Ishikawa (cell line): ENCODE results near the gene AGFG2.
A peak's percentile ranks its signal among the peaks of the same experiment; 100 is the strongest.

ENCODE experiments used
- CEBPB ChIP-seq: IDR thresholded peaks from 2 replicates; pipeline ENCODE4 v1.6.1; 2012
- CREB1 ChIP-seq: IDR thresholded peaks from 2 replicates; pipeline ENCODE4 v1.6.1; 2012; ENCODE audit warnings: low read depth
- EGR1 ChIP-seq: IDR thresholded peaks from 2 replicates; pipeline ENCODE4 v1.6.1; 2012
- EP300 ChIP-seq: IDR thresholded peaks from 2 replicates; pipeline ENCODE4 v1.6.1; 2012; ENCODE audit warnings: borderline replicate concordance
- FOXM1 ChIP-seq: IDR thresholded peaks from 2 replicates; pipeline ENCODE4 v1.6.1; 2012; ENCODE audit warnings: low read depth, borderline replicate concordance
- MAX ChIP-seq: IDR thresholded peaks from 2 replicates; pipeline ENCODE4 v1.6.1; 2012
- NFIC ChIP-seq: IDR thresholded peaks from 2 replicates; pipeline ENCODE4 v1.6.1; 2012
- RAD21 ChIP-seq: IDR thresholded peaks from 2 replicates; pipeline ENCODE4 v1.6.1; 2012; ENCODE audit warnings: low read depth
- REST ChIP-seq: IDR thresholded peaks from 2 replicates; pipeline ENCODE4 v1.6.1; 2012; ENCODE audit warnings: low read depth, mild to moderate bottlenecking
- TAF1 ChIP-seq: IDR thresholded peaks from 2 replicates; pipeline ENCODE4 v1.6.1; 2012; ENCODE audit warnings: low read depth, mild to moderate bottlenecking
- TCF12 ChIP-seq: IDR thresholded peaks from 2 replicates; pipeline ENCODE4 v1.6.1; 2012; ENCODE audit warnings: low read depth
- TEAD4 ChIP-seq: IDR thresholded peaks from 2 replicates; pipeline ENCODE4 v1.6.1; 2012
- YY1 ChIP-seq: IDR thresholded peaks from 2 replicates; pipeline ENCODE4 v1.6.1; 2012; ENCODE audit warnings: low read depth
- ZBTB7A ChIP-seq: IDR thresholded peaks from 2 replicates; pipeline ENCODE4 v1.6.1; 2012; ENCODE audit warnings: low read depth
- TF ChIP-seq, protein P1 (sequence below): IDR thresholded peaks from 2 replicates; pipeline ENCODE4 v1.6.1; 2012

The AGFG2 gene

DNA sequence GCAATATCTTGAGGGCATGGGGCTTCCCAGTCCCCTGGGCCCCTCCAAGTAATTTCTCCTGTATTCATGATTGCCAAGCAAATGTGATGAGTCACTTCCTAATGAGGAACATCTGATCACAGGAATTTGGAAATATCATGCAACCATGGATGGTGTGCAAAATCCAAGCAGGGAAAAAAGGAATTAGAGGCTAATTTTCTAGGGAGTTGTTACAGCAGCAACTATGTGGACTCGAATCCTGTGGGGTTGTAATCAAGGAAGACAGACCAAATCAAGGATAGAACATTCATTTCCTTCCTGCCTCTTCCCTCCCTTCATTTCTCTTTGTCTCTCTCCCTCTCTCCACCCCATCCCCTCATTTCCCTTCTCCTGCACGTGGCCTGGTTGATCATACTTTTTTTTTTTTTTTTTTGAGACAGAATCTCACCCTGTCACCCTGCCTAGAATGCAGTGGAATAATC, 23.9 kb upstream of the AGFG2 start:
- TF ChIP-seq CEBPB: no peak
- TF ChIP-seq TEAD4: no peak
- TF ChIP-seq MAX: no peak
- no peak for TF ChIP-seq TAF1
- no peak for TF ChIP-seq ZBTB7A
- TF ChIP-seq FOXM1: no peak
- TF ChIP-seq EP300: no peak
- TF ChIP-seq YY1: no peak
- no peak for TF ChIP-seq CREB1
- no peak for TF ChIP-seq NFIC
- TF ChIP-seq TCF12: no peak

- TF ChIP-seq NFIC (no peak), FOXM1 (no peak), TEAD4 (0 out of 2 replicates have a peak, but pooled peaks have one; percentile 7), ZBTB7A (no peak), REST (no peak)
Observed at GRCh38 chr7:100516135-100516812, 22.7 kb upstream of the AGFG2 start.

GRCh38 chr7:100517305-100517704, 21.7 kb upstream of the AGFG2 start:
- TF ChIP-seq CREB1 (no peak), MAX (no peak), REST (no peak), EGR1 (no peak), RAD21 (no peak), ZBTB7A (no peak), NFIC (no peak), FOXM1 (no peak)

DNA sequence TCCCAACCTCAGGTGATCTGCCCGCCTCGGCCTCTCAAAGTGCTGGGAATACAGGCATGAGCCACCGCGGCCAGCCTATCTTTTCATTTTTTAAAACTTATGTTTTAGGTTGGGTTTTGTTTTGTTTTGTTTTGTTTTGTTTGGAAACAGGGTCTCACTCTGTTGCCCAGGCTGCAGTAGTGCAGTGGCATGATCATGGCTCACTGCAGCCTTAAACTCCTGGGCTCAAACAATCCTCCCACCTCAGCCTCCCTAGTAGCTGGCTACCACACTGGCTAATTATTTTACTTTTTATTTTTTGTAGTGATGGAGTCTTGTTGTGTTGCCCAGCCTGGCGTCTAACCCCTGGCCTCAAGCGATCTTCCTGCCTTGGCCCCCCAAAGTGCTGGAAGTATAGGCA, 19.4 kb upstream of the AGFG2 start:
- no peak for TF ChIP-seq FOXM1
- TF ChIP-seq REST: no peak
- TF ChIP-seq ZBTB7A: no peak
- no peak for TF ChIP-seq RAD21
- no peak for TF ChIP-seq YY1
- no peak for TF ChIP-seq NFIC
- no peak for TF ChIP-seq CEBPB
- no peak for TF ChIP-seq EGR1
- TF ChIP-seq TEAD4: no peak
- no peak for TF ChIP-seq CREB1
- TF ChIP-seq, protein P1, sequence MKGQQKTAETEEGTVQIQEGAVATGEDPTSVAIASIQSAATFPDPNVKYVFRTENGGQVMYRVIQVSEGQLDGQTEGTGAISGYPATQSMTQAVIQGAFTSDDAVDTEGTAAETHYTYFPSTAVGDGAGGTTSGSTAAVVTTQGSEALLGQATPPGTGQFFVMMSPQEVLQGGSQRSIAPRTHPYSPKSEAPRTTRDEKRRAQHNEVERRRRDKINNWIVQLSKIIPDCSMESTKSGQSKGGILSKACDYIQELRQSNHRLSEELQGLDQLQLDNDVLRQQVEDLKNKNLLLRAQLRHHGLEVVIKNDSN: no peak
- no peak for TF ChIP-seq MAX
- TF ChIP-seq EP300: no peak
- TF ChIP-seq TAF1: no peak
- no peak for TF ChIP-seq TCF12

DNA sequence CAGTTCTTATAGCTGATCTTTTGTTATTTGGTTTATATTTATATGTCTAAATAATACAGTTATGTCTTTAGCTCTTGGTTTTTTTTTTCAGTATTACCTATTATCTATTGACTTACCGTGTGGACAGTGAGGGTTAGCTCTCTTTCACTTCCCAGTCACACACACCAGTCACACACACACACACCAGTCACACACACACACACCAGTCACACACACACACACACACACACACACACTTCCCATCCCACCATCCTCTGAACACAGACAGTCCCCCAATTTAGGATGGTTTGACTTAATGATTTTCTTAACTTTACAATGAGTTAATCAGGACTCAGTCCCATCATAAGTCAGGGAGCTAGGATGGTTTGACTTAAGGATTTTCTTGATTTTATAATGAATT, 18.9 kb upstream of the AGFG2 start:
- TF ChIP-seq MAX: no peak
- no peak for TF ChIP-seq TAF1
- TF ChIP-seq ZBTB7A: no peak
- no peak for TF ChIP-seq TEAD4
- no peak for TF ChIP-seq EP300
- TF ChIP-seq, protein P1: no peak
- no peak for TF ChIP-seq NFIC
- TF ChIP-seq REST: no peak
- TF ChIP-seq TCF12: no peak
- TF ChIP-seq CEBPB: no peak
- TF ChIP-seq RAD21: no peak
